Adrenal gland (tissue), 12 donors: ENCODE measurements around the gene FBRSL1. TPM values are rescaled to one million over a fixed set of nuclear protein-coding genes. Genes with fewer than 3 reads are reported as not detected.

Experiments
- DNase-seq, 7 donors: peaks; one replicate each; pipeline ENCODE4 v3.0.0-alpha.2; 2019 to 2020
- H3K27ac ChIP-seq, 5 donors: fragments of 200-600 bp; sonication (generic) in 4 of 5; 1 replicate in 3 of 5; 2 replicates in 2 of 5; pipeline versions ENCODE4 v1.5.1 to v1.8.0; 2016 to 2020; ENCODE audit warnings: mild to moderate bottlenecking in 1 of 5
- H3K27me3 ChIP-seq: fragments of 200-600 bp; 2 replicates; pipeline ENCODE4 v1.8.0; 2021
- H3K36me3 ChIP-seq, 2 donors: fragments of 200-600 bp; replicated peaks in 1 of 2; 1 replicate in 1 of 2; 2 replicates in 1 of 2; pipeline versions ENCODE4 v1.5.1 to v1.8.0; 2018 to 2022
- H3K4me1 ChIP-seq, 2 donors: fragments of 200-600 bp; replicated peaks in 1 of 2; 1 replicate in 1 of 2; 2 replicates in 1 of 2; pipeline versions ENCODE4 v1.5.1 to v1.8.0; 2018 to 2021
- H3K4me3 ChIP-seq, 4 donors: fragments of 200-600 bp; sonication (generic) in 3 of 4; one replicate each; pipeline ENCODE4 v1.5.1; 2016 to 2018
- H3K9me3 ChIP-seq, 3 donors: fragments of 200-600 bp; sonication (generic) in 1 of 3; replicated peaks in 1 of 3; 1 replicate in 2 of 3; 2 replicates in 1 of 3; pipeline versions ENCODE4 v1.5.1 to v1.8.0; 2016 to 2021
- CTCF ChIP-seq, 6 experiments: fragments of 450-650 bp in 4 of 6; fragments of 200-600 bp in 2 of 6; sonication (generic) in 1 of 6; IDR thresholded peaks; 1 replicate in 5 of 6; 2 replicates in 1 of 6; pipeline versions ENCODE4 v1.5.1 to v1.8.0; 2016 to 2021; ENCODE audit warnings: antibody characterized with exemption in 6 of 6, mild to moderate bottlenecking in 2 of 6, moderate library complexity in 1 of 6
- POLR2A ChIP-seq, 2 donors: fragments of 450-650 bp; IDR thresholded peaks; one replicate each; pipeline ENCODE4 v1.6.1; 2017; ENCODE audit warnings: antibody characterized with exemption in 2 of 2, mild to moderate bottlenecking in 2 of 2, moderate library complexity in 1 of 2
- whole genome bisulfite sequencing, 4 donors: extraction: QIAGEN DNeasy Blood & Tissue Kit in 2 of 4; methylation state at CpG; one replicate each; pipeline versions ENCODE4 v1.1.5 to v1.1.7; 2013 to 2017; 5-methylcytosine and 5-hydroxymethylcytosine counted together
- intact Hi-C, 2 donors: fragments of 100-400 bp; cut with DNase I; formaldehyde crosslinking; loops; one replicate each; pipeline versions ENCODE4 v1.14.1 to v1.15.0; 2022 to 2023
- polyA plus RNA-seq, 3 donors: library from polyadenylated mRNA; stranded (reverse); fragments of 200-250 nt in 2 of 3; fragments of 350-450 nt in 1 of 3; fragmentation: Illumina TruSeq in 1 of 3; extraction: RNeasy Lipid Tissue Mini Kit (QIAGEN cat#74804) in 1 of 3; gene quantifications; one replicate each; pipeline ENCODE4 v1.2.3, GENCODE V29; 2013 to 2014
- total RNA-seq, 9 donors: library from RNA; depleted of rRNA in 4 of 9; stranded (reverse); fragments of >200 nt in 4 of 9; fragments of 120-200 nt in 1 of 9; fragmentation: NEBNext Ultra II Directional in 1 of 9; extraction: Animal tissue kit (Norgen Biotek cat#: 25700) in 1 of 9; gene quantifications; one replicate each; pipeline versions ENCODE4 v1.1.0 to v1.2.4, GENCODE V29; 2013 to 2023
- donor health status: healthy with polysubstance abuse.
- donor health status: Bipolar disorder and iron deficiency.
- donor health status: DM: yes; HTN: yes; CAD: no.
- donor health status: DM: no; HTN: no; CAD: no.
- donor health status: DM: no; HTN: no; CAD: no.
- donor health status: DM: yes; HTN: yes; CAD: no.

FBRSL1 gene
- total and polyA plus RNA-seq, 12 donors = 5.3 to 63.8 (median 26.9) TPM

- WGBS, 4 donors = 94 to 96% (median 95%) methylated on average over 19 to 26 of the region's 26 CpGs
- intact Hi-C loops = no loop called here
These were observed 55.4 kb downstream of the FBRSL1 start for GRCh38 chr12:132545164-132545953.

GRCh38 chr12:132545955-132546354 is 56.0 kb downstream of the FBRSL1 start:
- intact Hi-C loops = no loop called here
- Histone ChIP-seq H3K4me3 (no peak overlapping the region), H3K36me3 (peaks cover 0 to 13% of the 10 kb centered on the region in 2 donors), H3K9me3 (no peaks in the 10 kb centered on the region), H3K27ac (no peak overlapping the region), H3K27me3 (no peaks in the 10 kb centered on the region), H3K4me1 (peaks cover 0 to 9% of the 10 kb centered on the region in 2 donors)
- TF ChIP-seq CTCF (IDR thresholded peaks at IDR 0.05) = no peak
- no peak for TF ChIP-seq POLR2A (IDR thresholded peaks at IDR 0.05)
- DNase-seq = no peak
- 96 to 100% (median 97%) methylated on average over 6 to 13 of the region's 13 CpGs for WGBS, 4 donors

More at GRCh38 chr12:132545164-132545953, 55.4 kb downstream of the FBRSL1 start:
- TF ChIP-seq POLR2A (IDR thresholded peaks at IDR 0.05) = no peak
- TF ChIP-seq CTCF (IDR thresholded peaks at IDR 0.05) = no peak
- DNase-seq = no peak
- Histone ChIP-seq H3K9me3 (no peaks in the 10 kb centered on the region), H3K27ac (no peak overlapping the region), H3K4me3 (no peak overlapping the region), H3K36me3 (peaks cover 0 to 13% of the 10 kb centered on the region in 2 donors), H3K4me1 (peaks cover 0 to 4% of the 10 kb centered on the region in 2 donors), H3K27me3 (no peaks in the 10 kb centered on the region)

- no peak overlapping the region for H3K27ac ChIP-seq
- H3K4me1 ChIP-seq = peaks cover 0 to 9% of the 10 kb centered on the region in 2 donors
- peaks cover 0 to 13% of the 10 kb centered on the region in 2 donors for H3K36me3 ChIP-seq
- H3K9me3 ChIP-seq = no peaks in the 10 kb centered on the region
- no peak for TF ChIP-seq CTCF (IDR thresholded peaks at IDR 0.05)
- TF ChIP-seq POLR2A (IDR thresholded peaks at IDR 0.05) = no peak
- H3K4me3 ChIP-seq = no peak overlapping the region
- intact Hi-C loops = no loop called here
- DNase-seq = no peak
- WGBS, 4 donors = 79 to 92% (median 87%) methylated on average over 3 to 19 of the region's 19 CpGs
- H3K27me3 ChIP-seq = no peaks in the 10 kb centered on the region
These were observed 56.7 kb downstream of the FBRSL1 start for GRCh38 chr12:132546647-132547046.

GRCh38 chr12:132547205-132547740 is 57.3 kb downstream of the FBRSL1 start:
- Histone ChIP-seq H3K27me3 (no peaks in the 10 kb centered on the region), H3K36me3 (peaks cover 0 to 13% of the 10 kb centered on the region in 2 donors), H3K4me3 (no peak overlapping the region), H3K4me1 (peaks cover 0 to 9% of the 10 kb centered on the region in 2 donors), H3K27ac (no peak overlapping the region), H3K9me3 (no peaks in the 10 kb centered on the region)
- intact Hi-C loops = no loop called here
- WGBS, 4 donors = 92 to 98% (median 96%) methylated on average over 11 to 18 of the region's 21 CpGs
- no peak for DNase-seq
- TF ChIP-seq POLR2A (IDR thresholded peaks at IDR 0.05) = no peak
- TF ChIP-seq CTCF (IDR thresholded peaks at IDR 0.05) = no peak
